Epithelial cell of prostate (primary cell): ENCODE results near the gene CRYBA4.
A peak's percentile ranks its signal among the peaks of the same experiment; 100 is the strongest.

ENCODE experiments used
- DNase-seq: peaks from one replicate; pipeline ENCODE4 v3.0.0-alpha.2; 2011; ENCODE audit warnings: low read depth, low spot score
- H3K27ac ChIP-seq: fragments of 450-650 bp; 2 replicates; pipeline ENCODE4 v1.5.1; 2017; ENCODE audit warnings: mild to moderate bottlenecking

CRYBA4 gene

GRCh38 chr22:26658161-26658560 is 36.4 kb downstream of the CRYBA4 start:
- no peak overlapping the region for H3K27ac ChIP-seq
- DNase-seq: no peak

- no peak overlapping the region for H3K27ac ChIP-seq
- DNase-seq: peak; percentile 83
Observed at GRCh38 chr22:26658671-26659478, 37.1 kb downstream of the CRYBA4 start.

GRCh38 chr22:26660356-26660755 is 38.6 kb downstream of the CRYBA4 start:
- no peak for DNase-seq
- no peak overlapping the region for H3K27ac ChIP-seq

- no peak overlapping the region for H3K27ac ChIP-seq
- DNase-seq: no peak
Observed at GRCh38 chr22:26660961-26661578, 39.3 kb downstream of the CRYBA4 start.

GRCh38 chr22:26662160-26662559 is 40.4 kb downstream of the CRYBA4 start:
- no peak overlapping the region for H3K27ac ChIP-seq
- DNase-seq: no peak

- no peak overlapping the region for H3K27ac ChIP-seq
- no peak for DNase-seq
Observed at GRCh38 chr22:26663374-26663923, 41.7 kb downstream of the CRYBA4 start.

- DNase-seq: no peak
- no peak overlapping the region for H3K27ac ChIP-seq
Observed at GRCh38 chr22:26665813-26666231, 44.1 kb downstream of the CRYBA4 start.

GRCh38 chr22:26667140-26667539 is 45.4 kb downstream of the CRYBA4 start:
- no peak overlapping the region for H3K27ac ChIP-seq
- DNase-seq: no peak

GRCh38 chr22:26669060-26669481 is 47.3 kb downstream of the CRYBA4 start:
- no peak overlapping the region for H3K27ac ChIP-seq
- DNase-seq: no peak

- H3K27ac ChIP-seq: no peak overlapping the region
- DNase-seq: no peak
Observed at GRCh38 chr22:26670459-26670858, 48.7 kb downstream of the CRYBA4 start.

- no peak for DNase-seq
- peak overlapping the region; percentile 100 for H3K27ac ChIP-seq
Observed at GRCh38 chr22:26671317-26672059, 49.7 kb downstream of the CRYBA4 start.

GRCh38 chr22:26672060-26672471 is 50.3 kb downstream of the CRYBA4 start:
- H3K27ac ChIP-seq: peak overlapping the region; percentile 100
- no peak for DNase-seq

GRCh38 chr22:26672590-26673468 is 51.1 kb downstream of the CRYBA4 start:
- H3K27ac ChIP-seq: peak overlapping the region; percentile 100
- no peak for DNase-seq

- DNase-seq: peak; percentile 87
- peak overlapping the region; percentile 100 for H3K27ac ChIP-seq
Observed at GRCh38 chr22:26673486-26673885, 51.7 kb downstream of the CRYBA4 start.

- H3K27ac ChIP-seq: peak overlapping the region; percentile 100
- no peak for DNase-seq
Observed at GRCh38 chr22:26674211-26675190, 52.7 kb downstream of the CRYBA4 start.

GRCh38 chr22:26675687-26676268 is 54.0 kb downstream of the CRYBA4 start:
- H3K27ac ChIP-seq: no peak overlapping the region
- DNase-seq: no peak

GRCh38 chr22:26677217-26677616 is 55.5 kb downstream of the CRYBA4 start:
- DNase-seq: no peak
- no peak overlapping the region for H3K27ac ChIP-seq

GRCh38 chr22:26679003-26679629 is 57.4 kb downstream of the CRYBA4 start:
- no peak overlapping the region for H3K27ac ChIP-seq
- no peak for DNase-seq
